Embryonic facial prominence (tissue), 1 donor: ENCODE data around the gene STIM2.

Source experiments
- DNase-seq: peaks from one replicate; pipeline ENCODE4 v3.0.0-alpha.2; 2016; ENCODE audit errors: extremely low spot score

Gene STIM2

DNA sequence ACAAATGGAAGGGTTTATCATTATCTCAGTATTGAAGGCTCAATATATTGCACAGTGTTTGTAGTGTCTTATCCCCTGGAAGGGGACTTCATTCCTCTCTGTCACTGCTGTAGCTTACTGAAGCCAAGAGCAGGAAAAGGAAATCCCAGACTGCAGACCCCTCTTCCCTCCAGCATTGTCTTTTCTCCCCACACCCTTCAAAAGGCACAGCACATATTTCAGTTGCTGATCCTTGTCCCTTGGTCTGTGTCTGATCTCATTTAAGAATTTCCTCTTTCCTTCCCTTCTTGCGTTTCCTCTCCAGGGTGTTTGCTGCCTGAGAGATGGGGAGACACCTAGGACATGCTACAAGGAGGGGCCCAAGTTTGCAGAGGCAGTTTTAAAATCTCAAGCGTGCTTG is 40.1 kb downstream of the STIM2 start:
- DNase-seq: no peak

DNA sequence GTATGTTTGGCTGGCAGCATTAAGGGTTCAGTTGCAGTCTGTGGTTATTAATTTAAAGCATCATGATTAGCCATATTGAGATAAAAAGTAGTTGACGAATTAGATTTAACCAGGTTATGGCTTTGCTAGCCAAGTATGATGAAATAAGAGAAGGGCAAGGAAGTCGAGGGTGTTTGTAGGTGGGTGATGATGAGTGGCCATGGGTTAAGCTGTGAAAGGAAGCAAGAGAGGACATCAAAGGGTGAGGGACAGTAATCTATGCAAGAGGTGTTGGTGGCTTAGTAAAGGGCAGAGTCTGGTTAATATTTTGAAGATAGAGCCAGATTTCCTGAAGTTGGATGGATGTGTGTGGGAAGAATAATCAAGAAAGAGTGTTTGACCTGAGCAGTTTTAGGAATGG is 44.5 kb downstream of the STIM2 start:
- DNase-seq: no peak

DNA sequence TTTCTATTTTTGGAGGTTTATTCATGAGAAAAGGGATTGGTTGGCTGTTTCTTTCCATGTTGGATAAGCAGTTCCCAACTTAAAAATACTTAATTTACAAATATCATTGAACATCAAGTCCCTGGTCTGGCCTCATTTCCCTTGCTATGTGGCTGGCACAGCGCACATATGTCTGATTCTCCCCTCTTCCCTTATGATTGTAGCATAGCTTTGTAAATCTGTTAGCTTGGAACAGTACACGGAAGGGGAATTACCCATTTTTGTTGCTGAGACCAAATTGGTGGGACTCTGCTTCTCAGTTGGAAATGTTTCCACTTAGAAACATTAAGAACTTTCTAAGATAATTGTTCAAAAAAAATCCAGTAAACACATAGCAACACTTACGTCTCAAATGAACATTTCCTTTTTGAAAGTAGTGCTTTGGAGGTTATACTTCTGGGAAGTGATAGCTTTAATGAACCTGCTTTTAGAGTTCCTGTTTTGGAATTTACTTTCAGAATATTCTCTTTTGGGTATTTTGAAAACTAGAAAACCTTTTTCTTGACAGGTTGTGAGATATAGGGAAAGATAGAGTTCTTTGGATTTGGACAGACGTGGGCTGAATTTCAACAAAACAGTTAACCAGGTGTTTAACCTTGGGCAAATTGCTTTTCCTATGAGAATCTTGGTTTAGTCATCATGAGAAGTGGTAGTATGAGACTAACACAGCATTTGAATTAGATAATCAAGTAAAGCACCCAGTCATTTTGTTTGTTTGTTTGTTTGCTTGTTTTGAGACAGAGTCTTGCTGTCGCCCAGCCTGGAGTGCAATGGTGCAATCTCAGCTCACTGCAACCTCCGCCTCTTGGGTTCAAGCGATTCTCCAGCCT is 47.3 kb downstream of the STIM2 start:
- DNase-seq: no peak

DNA sequence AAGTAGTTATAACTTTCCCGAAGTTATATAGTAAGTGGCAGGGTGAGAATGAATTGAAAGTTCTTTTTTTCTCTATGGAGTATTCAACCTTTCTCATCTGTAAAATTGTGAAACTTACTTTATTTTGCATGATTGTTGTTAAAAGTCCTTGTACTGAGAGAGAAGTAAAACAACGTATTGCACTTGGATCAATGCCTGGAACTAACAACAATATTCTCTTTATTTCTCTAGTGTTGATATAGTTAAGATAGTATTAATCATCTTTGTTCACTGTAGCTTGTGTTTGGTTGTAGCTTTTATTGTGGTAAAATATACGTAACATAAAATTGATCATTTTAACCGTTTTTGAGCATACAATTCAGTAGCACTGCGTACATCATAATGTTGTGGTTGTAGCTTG is 48.7 kb downstream of the STIM2 start:
- no peak for DNase-seq

DNA sequence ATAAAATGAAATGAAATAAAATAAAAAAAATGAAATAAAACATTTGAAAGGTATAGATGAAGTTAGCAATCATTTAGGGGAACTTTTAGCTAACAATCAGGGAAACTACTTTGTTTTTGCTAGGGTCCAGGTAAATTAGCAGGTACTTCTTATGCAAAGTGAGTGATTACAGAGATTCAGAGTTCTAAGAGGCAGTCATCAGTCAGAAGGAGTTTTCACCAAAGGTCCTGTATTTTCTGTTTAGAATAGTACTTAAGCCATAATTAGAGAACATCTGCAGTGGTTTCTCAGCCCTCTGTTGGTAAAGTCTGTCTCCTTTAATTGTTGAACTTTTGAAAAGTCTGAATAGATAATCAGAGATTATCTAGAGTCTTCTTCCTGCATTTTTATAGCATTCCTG is 50.6 kb downstream of the STIM2 start:
- no peak for DNase-seq

DNA sequence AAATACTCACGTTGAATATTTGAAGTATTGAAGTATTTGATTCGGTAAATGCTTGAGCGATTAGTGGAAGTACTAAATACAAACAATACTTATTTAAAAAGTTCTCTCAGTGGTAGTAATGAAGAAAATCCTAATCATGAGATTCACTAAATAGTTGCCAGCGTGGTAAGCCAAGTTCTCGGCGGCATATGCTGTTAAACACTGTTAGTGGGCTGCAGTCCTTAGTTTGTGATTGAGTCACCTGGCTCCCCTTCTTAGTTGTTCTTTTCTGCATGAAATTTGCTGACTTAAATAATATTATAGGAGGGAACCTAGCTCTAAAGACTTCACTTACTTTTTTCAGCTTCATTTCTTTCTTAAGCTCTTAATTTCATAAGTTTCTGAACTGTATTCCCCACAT is 51.4 kb downstream of the STIM2 start:
- DNase-seq: no peak

DNA sequence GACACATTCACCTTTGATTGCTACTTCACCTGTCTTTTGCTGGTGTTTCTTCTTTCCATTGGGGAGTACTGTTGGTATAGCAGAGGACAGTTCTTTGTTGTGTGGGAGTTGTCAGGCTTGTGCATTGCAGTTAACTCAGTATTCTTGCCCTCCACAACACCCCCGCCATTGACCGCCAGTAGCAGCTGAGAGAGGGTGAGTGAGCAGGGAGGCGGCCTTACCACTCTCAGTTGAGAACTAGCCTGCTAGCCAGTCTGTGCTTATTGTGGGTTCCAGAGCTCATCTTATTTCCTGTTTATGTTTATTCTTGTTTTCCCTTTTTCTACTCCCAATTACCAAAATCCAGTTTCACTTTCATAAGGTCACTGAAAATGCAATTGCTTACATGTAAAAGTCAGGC is 52.2 kb downstream of the STIM2 start:
- no peak for DNase-seq

DNA sequence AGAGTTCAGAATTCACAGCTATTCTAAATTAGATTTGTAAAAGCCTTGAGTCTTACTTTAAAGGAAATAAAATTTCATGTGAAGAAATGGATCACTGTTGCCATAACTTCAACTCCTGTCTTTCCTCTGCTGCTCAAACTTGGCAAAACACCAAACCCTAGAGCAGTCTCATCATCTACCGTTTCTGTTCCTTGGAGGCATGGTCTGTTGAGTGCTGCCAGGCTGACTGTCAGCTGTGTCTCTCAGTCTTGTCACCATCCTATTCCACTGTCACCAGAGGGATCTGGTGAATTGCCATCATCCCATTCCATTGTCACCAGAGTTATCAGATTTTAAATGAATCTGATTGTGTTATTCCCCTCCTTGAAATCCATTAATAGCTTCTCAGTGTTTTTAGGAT is 55.6 kb downstream of the STIM2 start:
- DNase-seq: no peak

DNA sequence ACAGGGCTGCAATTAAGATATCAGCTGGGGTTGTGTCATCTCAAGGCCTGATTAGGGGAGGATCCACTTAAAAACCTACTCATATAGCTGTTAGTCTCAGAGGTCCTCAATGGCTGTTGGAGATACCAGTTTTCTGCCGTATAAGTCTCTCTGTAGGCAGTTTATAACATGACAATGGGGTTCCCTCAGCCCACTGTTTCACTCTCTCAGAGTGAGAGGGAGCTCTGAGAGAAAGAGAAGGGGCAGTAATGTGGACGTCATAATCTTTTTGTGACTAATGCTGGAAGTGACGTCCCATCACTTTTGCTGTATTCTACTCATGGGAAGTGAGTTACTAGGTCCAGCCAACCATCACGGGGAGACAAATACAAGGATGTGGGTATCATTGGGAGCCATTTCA is 70.3 kb downstream of the STIM2 start:
- DNase-seq: no peak

DNA sequence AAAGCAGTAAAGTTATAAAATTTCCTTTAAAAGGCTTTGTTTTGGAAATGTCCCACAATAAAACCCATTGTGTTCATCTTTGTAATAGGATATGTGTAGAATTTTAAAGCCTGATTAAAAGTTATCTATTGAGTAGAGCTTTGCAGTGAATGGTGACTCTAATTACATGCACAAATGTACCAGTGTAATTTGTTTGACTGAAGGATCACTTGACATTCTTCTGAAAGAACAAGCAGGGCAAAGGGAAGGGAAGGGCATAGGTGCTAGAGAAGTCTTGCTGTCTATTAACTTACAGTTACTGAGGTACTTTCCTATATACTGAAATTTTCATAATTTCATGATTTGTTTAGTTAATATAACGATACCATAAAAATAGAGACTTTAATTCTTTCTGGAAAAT is 70.8 kb downstream of the STIM2 start:
- no peak for DNase-seq

DNA sequence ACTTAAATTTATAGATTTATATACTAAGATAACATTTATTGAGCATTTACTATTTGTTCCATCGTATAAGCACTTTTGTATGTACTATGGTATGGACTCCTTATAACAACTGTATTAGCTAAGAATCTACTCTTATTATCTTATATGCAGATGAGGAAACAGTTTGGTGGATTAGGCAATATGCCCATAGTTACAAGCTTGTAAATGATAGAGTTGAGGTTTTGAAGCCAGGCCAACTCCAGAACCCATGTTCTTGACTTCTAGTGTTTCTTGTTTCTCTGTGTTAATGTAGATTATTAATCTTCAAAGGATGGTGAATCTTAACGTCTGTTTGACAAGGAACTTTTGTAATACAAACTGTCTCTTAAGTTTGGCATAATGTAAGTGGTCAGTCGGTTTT is 71.3 kb downstream of the STIM2 start:
- no peak for DNase-seq

DNA sequence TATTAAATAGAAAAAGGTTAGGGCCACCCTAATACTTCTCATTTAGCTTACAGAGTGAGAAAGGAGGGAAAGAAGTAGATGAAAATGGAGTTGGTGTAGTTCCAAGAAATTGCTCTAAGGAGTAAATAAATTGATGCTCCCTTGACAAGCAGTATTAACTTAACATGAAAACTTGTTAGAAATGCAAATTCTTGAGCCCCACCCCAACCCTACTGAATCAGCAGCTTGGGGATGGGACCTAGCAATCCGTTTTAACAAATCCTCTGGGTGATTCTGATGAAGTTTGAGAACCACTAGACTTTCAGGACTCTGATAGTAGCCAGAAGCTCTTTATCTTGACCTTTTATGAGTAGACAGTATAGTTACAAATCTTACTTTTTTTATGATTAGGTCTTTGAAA is 74.8 kb downstream of the STIM2 start:
- no peak for DNase-seq

DNA sequence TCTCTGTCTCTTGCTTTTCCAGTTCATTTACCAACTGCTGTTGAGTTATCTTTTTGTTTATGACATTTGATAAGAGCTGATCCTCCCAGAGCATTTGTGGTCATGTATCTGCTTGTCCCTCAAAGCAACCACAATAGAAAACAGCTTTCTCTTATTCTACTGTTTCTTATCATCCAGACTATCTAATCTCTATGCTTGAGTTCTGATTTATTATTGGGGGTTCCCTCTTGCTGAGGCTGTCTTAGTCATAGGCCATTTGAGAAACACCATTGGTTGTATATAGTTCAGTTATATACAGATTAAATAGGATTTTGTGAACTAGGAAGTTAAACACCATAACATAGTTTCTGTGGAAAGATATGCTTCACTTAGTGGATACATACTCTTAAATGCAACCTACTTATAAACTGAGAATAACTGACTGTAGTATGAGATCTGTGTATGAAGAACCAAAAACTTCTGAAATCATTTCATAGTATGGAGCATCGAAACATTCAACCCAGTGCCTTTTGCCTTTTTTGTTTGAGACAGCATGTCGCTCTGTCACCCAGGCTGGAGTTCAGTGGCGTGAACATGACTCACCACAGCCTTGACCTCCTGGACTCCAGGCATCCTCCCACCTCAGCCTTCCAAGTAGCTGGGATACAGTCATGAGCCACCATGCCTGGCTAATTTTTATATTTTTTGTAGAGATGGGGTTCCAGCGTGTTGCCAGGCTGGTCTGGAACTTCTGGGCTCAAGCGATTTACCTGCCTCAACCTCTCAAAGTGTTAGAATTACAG is 75.8 kb downstream of the STIM2 start:
- no peak for DNase-seq

DNA sequence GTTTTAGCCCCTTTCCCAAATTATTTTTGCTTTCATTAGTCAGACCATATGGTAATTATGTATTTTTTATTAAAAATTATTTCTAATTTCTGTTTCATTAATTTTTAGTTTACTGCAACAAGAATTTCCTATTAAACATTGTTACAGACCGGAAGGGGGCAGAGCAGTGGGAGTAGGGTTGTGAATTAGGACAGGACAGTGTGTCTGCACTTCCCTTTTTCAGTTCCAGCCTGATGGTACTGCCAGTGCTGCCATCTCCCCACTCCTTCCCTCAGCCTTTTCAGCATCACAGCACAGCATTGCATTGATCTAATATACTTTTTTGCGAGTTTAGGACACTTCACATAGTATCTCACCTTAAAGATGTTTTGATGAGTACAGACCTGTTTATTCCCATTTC is 76.5 kb downstream of the STIM2 start:
- no peak for DNase-seq

DNA sequence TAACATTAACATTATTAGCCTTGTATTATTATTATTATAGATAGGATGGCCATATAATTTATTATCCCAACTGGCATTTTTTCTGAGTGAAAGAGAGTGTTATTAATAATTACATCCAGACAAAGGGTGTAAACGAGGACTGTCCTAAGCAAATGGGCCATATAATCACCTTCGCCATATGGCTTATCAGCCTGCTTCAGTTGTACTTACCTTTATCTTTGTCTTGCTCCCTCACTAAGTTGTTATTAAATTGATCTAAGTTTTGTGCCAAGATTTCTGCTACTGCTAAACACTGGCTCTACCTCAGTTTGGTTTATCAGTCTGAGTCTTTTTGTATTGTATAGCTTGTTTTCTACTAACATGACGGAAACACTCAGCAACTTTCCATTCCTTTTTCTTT is 76.9 kb downstream of the STIM2 start:
- no peak for DNase-seq

DNA sequence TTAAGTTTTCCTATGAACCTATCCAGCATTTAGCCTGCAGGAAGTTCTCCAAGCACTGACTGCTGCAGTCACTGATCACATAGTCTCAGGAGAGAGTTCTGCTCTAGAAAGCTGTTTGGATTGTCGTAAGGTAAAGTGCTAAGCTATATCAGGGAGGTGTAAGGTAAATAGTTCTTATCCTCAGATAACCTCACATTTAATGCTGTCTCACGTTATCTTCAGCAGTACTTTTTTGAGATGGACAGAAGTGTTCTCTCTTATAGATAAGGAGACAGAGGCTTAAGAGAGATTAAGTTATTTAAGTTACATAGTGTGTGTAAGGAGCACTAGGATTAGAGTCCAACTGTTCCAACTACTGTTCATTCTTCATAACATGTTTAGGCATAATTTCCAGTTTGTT is 77.9 kb downstream of the STIM2 start:
- no peak for DNase-seq

DNA sequence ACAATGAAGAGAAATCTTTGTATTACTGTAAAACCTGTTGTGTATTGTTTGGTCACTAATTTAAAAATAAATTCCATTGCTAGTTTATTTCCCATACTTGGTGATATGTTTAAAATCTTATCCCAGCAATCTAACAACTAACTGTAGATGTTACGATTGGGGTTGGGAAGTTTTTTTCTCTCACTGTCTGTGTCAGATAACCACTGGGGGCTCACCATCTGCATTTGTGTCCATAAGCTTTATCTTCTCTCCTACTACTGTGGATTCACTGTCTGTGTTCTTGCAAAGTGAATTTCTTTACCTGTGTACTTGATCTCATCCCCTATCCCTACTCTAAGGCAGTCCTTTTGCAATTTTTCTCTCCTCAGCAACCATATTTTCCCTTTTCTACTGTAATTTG is 81.3 kb downstream of the STIM2 start:
- DNase-seq: no peak

DNA sequence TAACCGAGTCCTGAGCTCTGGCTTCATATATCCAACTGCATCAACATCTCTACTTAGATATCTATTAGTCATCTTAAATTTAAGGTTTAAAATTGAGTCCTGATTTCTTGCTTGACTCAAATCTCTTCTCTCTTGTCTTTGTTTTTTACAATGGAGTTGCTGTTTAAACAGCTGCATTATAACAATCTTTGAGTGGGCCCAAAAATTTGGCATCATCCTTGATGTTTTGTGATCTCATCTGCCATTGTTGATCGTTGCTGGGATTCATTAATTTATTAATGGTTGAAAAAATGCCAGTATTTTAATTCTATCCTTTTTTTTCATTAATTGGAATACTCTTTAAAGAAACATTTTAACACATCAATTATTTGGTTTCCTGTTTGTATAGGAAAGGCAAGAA is 82.2 kb downstream of the STIM2 start:
- no peak for DNase-seq

DNA sequence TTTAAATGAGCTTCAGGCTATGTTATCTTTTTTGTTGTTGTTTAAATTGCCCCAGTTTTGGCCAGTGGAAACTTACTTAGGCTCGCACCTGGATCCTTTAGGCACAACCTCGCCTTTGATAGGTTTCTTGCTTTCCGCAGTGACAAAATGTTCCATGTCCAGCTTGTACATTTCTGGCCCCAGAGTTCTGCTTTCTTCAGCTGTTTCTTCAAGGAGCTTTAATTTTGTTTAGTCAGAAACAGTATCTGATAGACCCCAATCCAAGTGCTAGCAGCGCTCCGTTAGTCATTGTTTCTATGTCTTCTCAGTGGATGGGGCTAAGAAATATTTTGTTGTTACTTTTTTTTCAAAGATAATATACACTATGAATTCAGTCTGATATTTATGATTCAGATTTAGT is 82.8 kb downstream of the STIM2 start:
- no peak for DNase-seq

DNA sequence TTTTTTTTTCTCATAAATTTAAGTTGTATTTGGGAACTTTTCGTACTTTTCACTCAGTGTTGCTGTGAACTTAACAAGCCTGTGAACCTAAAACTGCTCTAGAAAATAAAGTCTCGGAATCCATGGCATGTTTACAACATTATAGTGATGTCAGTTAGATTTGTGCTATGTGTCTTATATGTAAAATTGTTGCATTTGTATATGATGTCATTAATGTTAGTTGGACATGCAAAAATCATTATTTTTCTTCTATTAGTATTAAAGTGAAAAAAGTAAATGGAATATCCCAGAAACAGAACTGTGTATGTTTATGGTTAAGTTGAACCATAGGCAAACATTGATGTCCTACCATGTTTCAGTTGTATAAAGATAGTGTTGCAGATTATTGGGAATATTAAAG is 85.2 kb downstream of the STIM2 start:
- DNase-seq: no peak

DNA sequence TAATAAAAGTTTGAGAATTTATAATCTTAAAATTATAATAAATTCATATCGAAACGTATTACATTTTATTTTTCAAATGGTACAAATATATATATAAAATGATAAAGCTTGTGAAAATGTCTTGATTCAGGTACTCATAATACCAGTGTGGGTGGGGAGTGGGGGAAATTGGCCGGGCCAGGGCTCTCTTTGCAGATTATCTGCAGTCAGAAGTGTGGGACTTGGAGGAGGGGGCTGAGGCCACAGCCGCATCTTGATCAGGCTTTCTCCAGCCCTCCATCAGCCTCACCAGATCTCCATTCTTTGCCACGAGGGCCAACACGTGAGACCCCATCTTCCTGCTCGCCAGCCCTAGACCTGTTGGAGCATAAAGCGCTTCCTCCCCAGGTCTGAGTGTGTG is 86.7 kb downstream of the STIM2 start:
- DNase-seq: no peak

DNA sequence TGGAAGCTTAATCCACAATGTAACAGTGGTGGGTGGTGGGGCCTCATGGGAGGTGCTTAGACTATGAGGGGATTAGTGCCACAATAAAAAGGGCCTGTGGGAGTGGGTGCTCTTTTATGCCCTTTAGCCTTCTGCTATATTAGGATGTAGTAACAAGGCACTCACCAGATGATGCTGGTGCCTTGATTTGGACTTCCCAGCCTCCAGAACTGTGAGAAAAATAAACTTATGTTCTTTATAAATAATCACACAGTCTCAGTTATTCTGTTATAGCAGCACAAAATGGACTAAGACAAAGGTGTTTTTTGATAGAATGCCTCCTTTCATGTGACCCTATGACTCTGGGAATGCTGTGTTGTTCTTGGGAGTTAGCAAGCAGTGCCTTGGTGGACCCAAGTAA is 89.8 kb downstream of the STIM2 start:
- no peak for DNase-seq

DNA sequence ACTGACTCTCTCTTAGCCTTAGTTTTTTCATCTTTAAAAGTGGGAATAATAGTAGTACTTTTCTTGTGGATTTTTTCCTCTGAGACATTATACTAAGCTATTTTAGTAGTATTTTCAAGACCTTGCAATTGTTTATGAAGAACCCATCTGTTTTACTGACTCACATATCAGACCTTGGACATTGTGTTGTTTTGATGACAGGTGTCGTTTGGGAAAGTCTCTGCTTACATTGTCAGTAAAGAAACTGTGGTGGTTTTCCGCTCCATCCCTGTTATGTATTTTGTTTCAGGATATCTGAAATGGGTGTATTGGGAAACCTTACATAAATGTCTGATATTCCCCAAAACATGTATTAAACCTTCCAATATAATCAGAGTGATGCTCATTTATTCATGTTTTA is 92.2 kb downstream of the STIM2 start:
- DNase-seq: no peak
